HUES6 (cell line): ENCODE data around the gene TTLL12.

Source experiments
- H3K27ac ChIP-seq: 2 replicates; pipeline ENCODE4 v1.7.0; 2013; ENCODE audit warnings: low read depth, mild to moderate bottlenecking, low read length, inconsistent platforms
- H3K27me3 ChIP-seq: 2 replicates; pipeline ENCODE4 v1.6.1; 2013; ENCODE audit warnings: low read length; ENCODE audit not compliant: control insufficient read depth, insufficient read depth
- H3K36me3 ChIP-seq: 2 replicates; pipeline ENCODE4 v1.6.1; 2013; ENCODE audit warnings: low read length; ENCODE audit not compliant: control insufficient read depth, insufficient read depth
- H3K4me1 ChIP-seq: 2 replicates; pipeline ENCODE4 v1.6.1; 2013; ENCODE audit warnings: low read length; ENCODE audit not compliant: control insufficient read depth, insufficient read depth
- H3K4me3 ChIP-seq: 2 replicates; pipeline ENCODE4 v1.5.1; 2013; ENCODE audit warnings: low read depth, low read length
- H3K9ac ChIP-seq: one replicate; pipeline ENCODE4 v1.6.1; 2013; ENCODE audit warnings: mild to moderate bottlenecking, low read length
- H3K9me3 ChIP-seq: 2 replicates; pipeline ENCODE4 v1.6.1; 2013; ENCODE audit warnings: low read depth, low read length; ENCODE audit not compliant: control insufficient read depth, insufficient read depth

Gene TTLL12

DNA sequence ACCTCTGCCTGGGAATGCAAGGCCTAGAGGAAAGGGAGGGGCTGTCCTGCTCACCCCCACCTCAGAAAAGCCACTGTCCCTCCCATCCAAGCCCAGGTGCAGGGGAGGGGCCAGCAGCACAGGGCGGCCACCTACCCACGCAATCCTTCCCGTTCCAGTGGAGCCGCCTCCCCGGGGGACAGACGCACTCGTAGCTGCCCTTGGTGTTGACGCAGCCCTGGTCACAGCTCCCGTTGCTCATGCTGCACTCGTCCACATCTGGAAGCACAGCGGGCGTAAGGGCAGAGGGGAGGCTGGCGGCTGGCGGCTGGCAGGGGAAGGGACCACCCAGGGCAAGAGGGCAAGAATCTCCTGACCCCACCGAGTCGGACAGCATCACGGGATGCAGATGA is 40.3 kb upstream of the TTLL12 start:
- no peaks in the 10 kb centered on the region for H3K36me3 ChIP-seq
- H3K4me3 ChIP-seq = no peak overlapping the region
- H3K4me1 ChIP-seq = peaks cover 24% of the 10 kb centered on the region
- no peak overlapping the region for H3K27ac ChIP-seq
- H3K9me3 ChIP-seq = no peaks in the 10 kb centered on the region
- no peak overlapping the region for H3K9ac ChIP-seq
- peaks cover 10% of the 10 kb centered on the region for H3K27me3 ChIP-seq

GRCh38 chr22:43226377-43227238 is 39.7 kb upstream of the TTLL12 start:
- Histone ChIP-seq H3K27ac (no peak overlapping the region), H3K9ac (no peak overlapping the region), H3K9me3 (no peaks in the 10 kb centered on the region), H3K36me3 (no peaks in the 10 kb centered on the region), H3K4me1 (peaks cover 24% of the 10 kb centered on the region), H3K4me3 (no peak overlapping the region), H3K27me3 (peaks cover 10% of the 10 kb centered on the region)

DNA sequence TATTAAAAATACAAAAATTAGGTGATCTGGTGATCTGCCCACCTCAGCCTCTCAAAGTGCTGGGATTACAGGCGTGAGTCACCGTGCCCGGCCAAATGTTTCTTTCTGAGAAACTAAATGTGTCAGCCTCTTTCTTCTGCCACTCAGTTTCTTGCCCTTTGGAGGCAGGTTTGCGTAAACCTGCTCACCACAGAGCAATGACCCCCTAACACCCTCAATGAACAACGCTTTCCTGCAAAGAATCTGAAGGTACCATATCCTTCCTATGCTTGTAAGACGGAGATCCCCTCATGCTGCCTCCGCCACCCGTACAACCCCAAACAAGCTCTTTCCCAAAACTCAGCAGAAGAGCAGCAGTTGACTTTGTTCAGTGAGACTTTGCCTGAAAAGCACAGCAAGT is 38.7 kb upstream of the TTLL12 start:
- H3K9me3 ChIP-seq = no peaks in the 10 kb centered on the region
- H3K9ac ChIP-seq = no peak overlapping the region
- H3K4me3 ChIP-seq = no peak overlapping the region
- H3K27ac ChIP-seq = no peak overlapping the region
- H3K27me3 ChIP-seq = peaks cover 10% of the 10 kb centered on the region
- H3K4me1 ChIP-seq = peaks cover 24% of the 10 kb centered on the region
- no peaks in the 10 kb centered on the region for H3K36me3 ChIP-seq

GRCh38 chr22:43222987-43223386 is 36.1 kb upstream of the TTLL12 start:
- Histone ChIP-seq H3K27ac (no peak overlapping the region), H3K4me3 (no peak overlapping the region), H3K9me3 (no peaks in the 10 kb centered on the region), H3K4me1 (peaks cover 21% of the 10 kb centered on the region), H3K36me3 (no peaks in the 10 kb centered on the region), H3K27me3 (peaks cover 10% of the 10 kb centered on the region), H3K9ac (no peak overlapping the region)

DNA sequence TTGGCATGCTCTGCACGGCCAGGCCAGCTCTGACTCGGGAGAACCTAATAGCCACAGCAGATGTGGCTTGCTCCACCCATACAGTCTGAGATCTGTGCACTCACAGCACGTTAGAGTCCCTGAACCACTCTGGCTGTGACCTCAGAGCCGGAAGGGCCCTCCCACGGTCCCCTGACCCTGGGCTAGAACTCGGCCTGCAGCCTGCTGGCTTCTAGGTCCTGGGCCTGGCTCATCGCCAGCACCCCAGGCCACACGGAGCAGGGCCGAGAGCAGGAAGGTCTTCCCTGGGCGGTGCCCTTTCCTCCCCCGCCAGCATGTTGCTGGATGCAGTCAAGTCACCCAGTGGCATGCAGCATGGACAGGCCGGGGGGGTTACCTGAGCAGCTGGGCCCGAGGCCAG is 35.3 kb upstream of the TTLL12 start:
- Histone ChIP-seq H3K27me3 (peaks cover 10% of the 10 kb centered on the region), H3K4me3 (no peak overlapping the region), H3K9me3 (no peaks in the 10 kb centered on the region), H3K27ac (no peak overlapping the region), H3K9ac (no peak overlapping the region), H3K36me3 (no peaks in the 10 kb centered on the region), H3K4me1 (peaks cover 23% of the 10 kb centered on the region)

DNA sequence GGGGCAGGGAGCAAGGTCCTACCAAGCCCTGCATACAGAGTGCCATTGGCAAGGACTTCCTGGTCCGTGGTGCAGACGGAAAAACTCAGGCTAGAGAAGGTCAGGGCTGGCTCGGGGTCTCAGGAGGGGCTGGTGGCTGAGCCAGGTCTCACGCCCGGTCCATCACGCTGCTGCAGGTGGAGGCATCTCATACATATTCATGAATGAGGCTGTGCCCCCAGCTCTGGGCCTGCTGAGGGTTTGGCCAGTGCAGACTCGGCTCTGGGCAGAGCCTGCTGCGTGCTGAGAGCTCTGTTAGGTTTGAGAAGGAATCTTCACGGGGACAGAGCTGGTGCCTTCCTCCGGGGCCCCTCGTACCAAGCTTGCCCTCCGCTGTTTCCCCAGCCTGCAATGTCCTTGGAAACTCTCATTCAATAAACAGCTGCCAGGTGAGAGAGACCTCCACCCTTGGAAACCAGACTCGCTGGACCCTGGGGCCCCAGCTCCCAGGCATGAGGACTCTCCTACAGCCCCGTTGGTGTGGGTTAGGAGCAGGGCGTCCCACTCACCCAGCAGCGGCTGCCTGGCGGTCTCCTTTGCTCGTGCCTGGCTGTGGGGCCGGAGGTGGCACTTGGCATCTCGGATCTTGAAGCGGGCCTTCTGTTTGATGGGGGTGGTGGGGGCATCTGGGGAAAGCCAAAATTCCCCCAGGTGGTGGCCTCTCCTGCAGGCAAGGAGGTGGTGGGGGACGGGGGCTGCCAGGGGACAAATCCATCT is 33.9 kb upstream of the TTLL12 start:
- Histone ChIP-seq H3K36me3 (no peaks in the 10 kb centered on the region), H3K9me3 (no peaks in the 10 kb centered on the region)

DNA sequence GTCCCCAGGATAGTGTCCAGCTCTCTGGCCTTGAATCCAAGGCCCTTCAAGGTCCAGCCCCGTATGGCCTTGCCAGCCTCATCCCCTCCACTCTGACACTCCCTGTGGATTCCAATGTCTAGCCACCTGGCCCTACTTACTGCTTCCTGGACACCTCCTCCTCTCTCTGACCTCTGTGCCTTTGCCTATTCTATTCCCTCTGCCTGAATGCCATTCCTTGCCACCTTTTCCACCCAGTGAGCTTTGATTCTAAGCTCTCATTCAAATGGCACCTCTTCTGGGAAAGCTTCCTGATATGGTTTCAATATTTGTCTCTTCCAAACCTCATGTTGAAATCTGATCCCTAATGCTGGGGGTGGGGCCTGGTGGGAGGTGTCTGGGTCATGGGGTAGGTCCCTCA is 31.9 kb upstream of the TTLL12 start:
- Histone ChIP-seq H3K27me3 (no peaks in the 10 kb centered on the region; the same call in 1 of the 2 replicates), H3K4me3 (no peak overlapping the region), H3K27ac (no peak overlapping the region), H3K4me1 (peaks cover 11% of the 10 kb centered on the region), H3K9me3 (no peaks in the 10 kb centered on the region), H3K36me3 (no peaks in the 10 kb centered on the region), H3K9ac (no peak overlapping the region)

More for the DNA sequence above, 33.9 kb upstream of the TTLL12 start:
- no peak overlapping the region for H3K27ac ChIP-seq
- H3K4me1 ChIP-seq = peaks cover 13% of the 10 kb centered on the region
- no peak overlapping the region for H3K4me3 ChIP-seq
- H3K27me3 ChIP-seq = peaks cover 7% of the 10 kb centered on the region
- H3K9ac ChIP-seq = no peak overlapping the region

GRCh38 chr22:43217285-43218030 is 30.5 kb upstream of the TTLL12 start:
- Histone ChIP-seq H3K36me3 (no peaks in the 10 kb centered on the region), H3K27me3 (no peaks in the 10 kb centered on the region; the same call in 1 of the 2 replicates), H3K9ac (no peak overlapping the region), H3K4me1 (peaks cover 22% of the 10 kb centered on the region), H3K27ac (no peak overlapping the region), H3K4me3 (no peak overlapping the region), H3K9me3 (no peaks in the 10 kb centered on the region)

DNA sequence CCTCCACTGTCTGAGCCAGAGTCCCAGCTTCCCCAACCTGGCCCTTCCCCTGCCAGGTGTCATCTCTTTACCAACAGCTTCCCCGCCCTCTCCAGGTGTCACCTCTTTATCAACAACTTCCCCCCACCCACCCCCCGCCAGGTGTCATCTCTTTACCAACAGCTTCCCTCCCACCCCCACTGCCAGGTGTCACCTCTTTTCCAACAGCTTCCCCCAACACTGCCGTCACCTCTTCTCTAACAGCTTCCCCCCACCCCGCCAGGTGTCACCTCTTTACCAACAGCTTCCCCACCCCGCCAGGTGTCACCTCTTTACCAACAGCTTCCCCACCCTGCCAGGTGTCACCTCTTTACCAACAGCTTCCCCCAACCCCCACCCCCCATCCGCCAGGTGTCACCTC is 29.8 kb upstream of the TTLL12 start:
- H3K27me3 ChIP-seq = no peaks in the 10 kb centered on the region; the same call in 1 of the 2 replicates
- no peaks in the 10 kb centered on the region for H3K36me3 ChIP-seq
- H3K4me1 ChIP-seq = peaks cover 22% of the 10 kb centered on the region
- H3K4me3 ChIP-seq = no peak overlapping the region
- H3K9ac ChIP-seq = no peak overlapping the region
- no peaks in the 10 kb centered on the region for H3K9me3 ChIP-seq
- no peak overlapping the region for H3K27ac ChIP-seq

DNA sequence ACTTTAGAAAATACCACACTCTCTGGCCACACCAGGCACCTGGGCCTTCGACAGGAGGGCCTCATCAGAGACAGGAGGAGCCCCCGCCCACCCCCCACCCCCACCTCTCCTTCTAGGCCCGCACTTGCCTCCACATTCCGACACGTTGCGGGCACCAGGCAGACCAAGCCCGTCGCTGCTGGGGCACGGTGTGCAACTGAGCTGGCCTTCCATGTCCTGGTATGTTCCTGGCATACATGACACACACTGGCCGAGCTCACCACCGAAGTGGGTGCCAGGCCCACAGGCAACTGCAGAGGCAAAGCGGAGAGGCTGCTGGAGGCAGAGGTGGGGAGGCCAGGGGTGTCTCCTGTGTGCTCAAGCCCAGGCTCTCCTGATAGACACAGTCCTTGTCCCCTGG is 27.0 kb upstream of the TTLL12 start:
- H3K27me3 ChIP-seq = no peaks in the 10 kb centered on the region; the same call in 1 of the 2 replicates

More for the DNA sequence above, 27.0 kb upstream of the TTLL12 start:
- Histone ChIP-seq H3K4me3 (no peak overlapping the region), H3K9ac (no peak overlapping the region), H3K9me3 (no peaks in the 10 kb centered on the region), H3K4me1 (peaks cover 19% of the 10 kb centered on the region), H3K27ac (no peak overlapping the region), H3K36me3 (no peaks in the 10 kb centered on the region)
